ENCODE measurements around the gene RAPGEF1. TPM values are rescaled to one million over a fixed set of nuclear protein-coding genes. Genes with fewer than 3 reads are reported as not detected.
"Not testable (repeated sequence)": the region's sequence is repeated elsewhere in the genome, so short reads cannot be mapped to it uniquely, and the experiment has no call there.

Gene RAPGEF1
- total RNA-seq, 2 experiments from 2014 or later: 118 to 243 TPM

- ChIA-PET CTCF (ENCODE audit: unreplicated experiment) (no interaction called here), POLR2A (interaction anchor here (1.3 to 13.0 kb wide), 3 partner anchors 15 to 56 kb away, joined by 4 to 347 read pairs (median 23); no protein-coding TSS in a partner anchor)
- no peaks in the 10 kb centered on the region for H3K9me2 ChIP-seq (ENCODE audit: insufficient read depth, low read length)
- H3K9me3 ChIP-seq (ENCODE audit: low read length): no peaks in the 10 kb centered on the region
- H3K4me2 ChIP-seq (ENCODE audit: low read length): no peak overlapping the region
- H3K79me2 ChIP-seq (ENCODE audit: insufficient read depth, low read depth, low read length): peaks cover 84% of the 10 kb centered on the region
- DNase-seq (ENCODE audit: low spot score): no peak
- BruUV-seq (replicated peaks): no TSS peak
- TF ChIP-seq CTCF (conservative IDR thresholded peaks at IDR 0.05; ENCODE audit: low read length) (no peak), EZH2phosphoT487 (IDR thresholded peaks at IDR 0.05; ENCODE audit: borderline replicate concordance, low read depth, low read length) (no peak)
- no peak overlapping the region for H3K4me3 ChIP-seq (ENCODE audit: low read depth, low read length, poor library complexity, severe bottlenecking)
- peaks cover 8% of the 10 kb centered on the region; the same call in 1 of the 2 replicates for H4K20me1 ChIP-seq (ENCODE audit: insufficient read depth, low read length)
- H3K36me3 ChIP-seq (ENCODE audit: insufficient read depth, low read length): peaks cover 23% of the 10 kb centered on the region
- H3K4me1 ChIP-seq (ENCODE audit: insufficient read depth, low read length, poor library complexity, severe bottlenecking): peaks cover 64% of the 10 kb centered on the region
- no peak overlapping the region for H3K27ac ChIP-seq (ENCODE audit: low read depth, low read length, poor library complexity, severe bottlenecking)
- H2AFZ ChIP-seq (ENCODE audit: low read length): no peak overlapping the region
- intact Hi-C loops (cut with micrococcal nuclease; ENCODE audit: unreplicated experiment): no loop called here
Measured at GRCh38 chr9:131682261-131682660, 57.6 kb downstream of the RAPGEF1 start.

- not testable (repeated sequence) for H3K27ac ChIP-seq (ENCODE audit: low read depth, low read length, poor library complexity, severe bottlenecking)
- POLR2A ChIA-PET: interaction anchor here (0.9 to 13.0 kb wide), 6 partner anchors 15 to 56 kb away, joined by 3 to 347 read pairs (median 4); no protein-coding TSS in a partner anchor
Measured at GRCh38 chr9:131681826-131682225, 58.0 kb downstream of the RAPGEF1 start.

GRCh38 chr9:131681108-131681507, 58.8 kb downstream of the RAPGEF1 start:
- Histone ChIP-seq H3K4me1 (ENCODE audit: insufficient read depth, low read length, poor library complexity, severe bottlenecking) (peaks cover 63% of the 10 kb centered on the region), H3K36me3 (ENCODE audit: insufficient read depth, low read length) (peaks cover 23% of the 10 kb centered on the region), H3K79me2 (ENCODE audit: insufficient read depth, low read depth, low read length) (peaks cover 84% of the 10 kb centered on the region)
- CTCF ChIA-PET (ENCODE audit: unreplicated experiment): interaction anchor here (1.1 kb wide), 1 partner anchor 38 kb away, joined by 3 read pairs; no protein-coding TSS in a partner anchor
- H3K27ac ChIP-seq (ENCODE audit: low read depth, low read length, poor library complexity, severe bottlenecking); BruUV-seq (replicated peaks); intact Hi-C loops (cut with micrococcal nuclease; ENCODE audit: unreplicated experiment); H3K4me3 ChIP-seq (ENCODE audit: low read depth, low read length, poor library complexity, severe bottlenecking); H2AFZ ChIP-seq (ENCODE audit: low read length); H4K20me1 ChIP-seq (ENCODE audit: insufficient read depth, low read length); DNase-seq (ENCODE audit: low spot score); H3K4me2 ChIP-seq (ENCODE audit: low read length); H3K9me3 ChIP-seq (ENCODE audit: low read length); H3K9me2 ChIP-seq (ENCODE audit: insufficient read depth, low read length): not testable (repeated sequence)
- POLR2A ChIA-PET: interaction anchor here (0.6 to 13.0 kb wide), 7 partner anchors 15 to 57 kb away, joined by 3 to 347 read pairs (median 4); no protein-coding TSS in a partner anchor

More at GRCh38 chr9:131681826-131682225, 58.0 kb downstream of the RAPGEF1 start:
- DNase-seq (ENCODE audit: low spot score); intact Hi-C loops (cut with micrococcal nuclease; ENCODE audit: unreplicated experiment); H3K9me2 ChIP-seq (ENCODE audit: insufficient read depth, low read length); H3K9me3 ChIP-seq (ENCODE audit: low read length); H2AFZ ChIP-seq (ENCODE audit: low read length); H4K20me1 ChIP-seq (ENCODE audit: insufficient read depth, low read length); H3K4me2 ChIP-seq (ENCODE audit: low read length); H3K4me3 ChIP-seq (ENCODE audit: low read depth, low read length, poor library complexity, severe bottlenecking); BruUV-seq (replicated peaks); CTCF ChIA-PET (ENCODE audit: unreplicated experiment): not testable (repeated sequence)
- peaks cover 84% of the 10 kb centered on the region for H3K79me2 ChIP-seq (ENCODE audit: insufficient read depth, low read depth, low read length)
- H3K36me3 ChIP-seq (ENCODE audit: insufficient read depth, low read length): peaks cover 23% of the 10 kb centered on the region
- peaks cover 64% of the 10 kb centered on the region for H3K4me1 ChIP-seq (ENCODE audit: insufficient read depth, low read length, poor library complexity, severe bottlenecking)
